Cardiac septum (tissue), 1 donor: ENCODE results near the gene SYCE3. TPM values are rescaled to one million over a fixed set of nuclear protein-coding genes. Genes with fewer than 3 reads are reported as not detected.
"Not testable (repeated sequence)": the region's sequence is repeated elsewhere in the genome, so short reads cannot be mapped to it uniquely, and the experiment has no call there.

ENCODE experiments used
- DNase-seq: peaks from one replicate; pipeline ENCODE4 v3.0.0-alpha.2; 2020; ENCODE audit warnings: low spot score
- intact Hi-C: fragments of 100-400 bp; cut with DNase I; formaldehyde crosslinking; loops from one replicate; pipeline ENCODE4 v1.14.0; 2022
- total RNA-seq: library from RNA; stranded (reverse); fragmentation: NEBNext Ultra II Directional; extraction: Animal tissue kit (Norgen Biotek cat#: 25700); gene quantifications from one replicate; pipeline ENCODE4 v1.2.1, GENCODE V29; 2021
- donor health status: DM: no; HTN: no; CAD: no.

The SYCE3 gene
- total RNA-seq, 1 donor from 2014 or later: not detected

GRCh38 chr22:50526108-50526833 is 36.4 kb downstream of the SYCE3 start:
- intact Hi-C loops: loop anchor here (5.0 kb wide), 2 partner anchors 36 to 56 kb away; partner anchors contain the start of genes CHKB and SYCE3
- peak; percentile 93 for DNase-seq

DNA sequence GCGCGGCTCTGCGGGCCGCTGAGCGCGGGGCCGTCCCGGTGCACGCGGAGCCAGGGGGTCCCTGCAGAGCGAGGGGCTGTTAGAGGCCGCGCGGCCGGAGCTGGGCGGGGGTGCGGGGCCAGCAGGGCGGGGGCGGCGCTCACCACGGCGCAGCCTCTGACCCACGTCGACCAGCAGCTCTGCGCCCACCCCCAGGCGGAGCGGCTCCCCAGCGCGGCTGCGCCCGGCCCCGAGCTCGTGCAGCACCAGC is 36.9 kb downstream of the SYCE3 start:
- intact Hi-C loops: loop anchor here (5.0 kb wide), 2 partner anchors 37 to 57 kb away; partner anchors contain the start of genes CHKB and SYCE3
- no peak for DNase-seq

DNA sequence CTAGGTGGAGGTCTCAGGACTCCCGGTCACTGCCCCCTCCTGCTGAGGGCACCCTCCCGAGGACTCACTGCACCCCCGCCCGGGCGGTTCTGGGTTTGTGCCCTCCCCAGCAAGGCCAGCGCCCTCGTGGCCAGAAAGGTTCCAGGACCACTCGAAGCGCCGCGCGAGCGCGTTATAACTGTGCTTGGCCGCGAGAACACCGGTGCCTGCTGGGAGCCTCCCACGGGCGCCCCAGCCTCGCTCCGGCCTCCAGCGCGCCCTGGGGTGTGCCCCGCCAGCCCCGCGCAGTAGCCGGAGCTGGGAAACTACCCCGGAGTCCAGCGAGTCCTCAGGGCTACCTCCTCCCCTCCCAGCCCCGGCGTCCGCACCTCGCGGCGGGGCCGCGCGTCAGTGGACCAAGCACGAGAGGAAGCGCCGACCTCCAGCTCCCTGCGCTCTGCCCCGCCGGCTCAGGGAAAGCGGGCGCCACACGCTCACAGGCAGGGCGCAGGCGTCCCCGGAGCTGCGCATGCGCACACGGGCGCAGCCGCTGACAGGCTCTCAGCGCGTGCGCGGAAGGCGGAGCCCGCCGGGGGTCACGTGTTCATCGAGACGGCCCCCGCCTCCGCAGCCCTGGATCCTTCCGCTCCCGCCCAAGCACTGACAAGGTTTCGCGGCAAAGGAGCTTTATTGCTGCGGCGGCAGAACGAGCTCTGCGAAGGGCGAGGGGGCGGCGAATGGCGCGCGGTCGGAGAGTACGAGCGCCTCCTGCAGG is 37.4 kb downstream of the SYCE3 start, which contains the start of gene SCO2:
Gene SCO2, minus strand, starts transcription at position 495 of the 754 bp plus-strand sequence. CDS start 1,187 bp downstream, outside the sequence.
- DNase-seq: peak; percentile 97
- intact Hi-C loops: loop anchor here (5.0 kb wide), 2 partner anchors 37 to 57 kb away; partner anchors contain the start of genes CHKB and SYCE3

GRCh38 chr22:50524676-50525103 is 38.0 kb downstream of the SYCE3 start:
- intact Hi-C loops: loop anchor here (5.0 kb wide), 2 partner anchors 38 to 58 kb away; partner anchors contain the start of genes CHKB and SYCE3
- DNase-seq: no peak

DNA sequence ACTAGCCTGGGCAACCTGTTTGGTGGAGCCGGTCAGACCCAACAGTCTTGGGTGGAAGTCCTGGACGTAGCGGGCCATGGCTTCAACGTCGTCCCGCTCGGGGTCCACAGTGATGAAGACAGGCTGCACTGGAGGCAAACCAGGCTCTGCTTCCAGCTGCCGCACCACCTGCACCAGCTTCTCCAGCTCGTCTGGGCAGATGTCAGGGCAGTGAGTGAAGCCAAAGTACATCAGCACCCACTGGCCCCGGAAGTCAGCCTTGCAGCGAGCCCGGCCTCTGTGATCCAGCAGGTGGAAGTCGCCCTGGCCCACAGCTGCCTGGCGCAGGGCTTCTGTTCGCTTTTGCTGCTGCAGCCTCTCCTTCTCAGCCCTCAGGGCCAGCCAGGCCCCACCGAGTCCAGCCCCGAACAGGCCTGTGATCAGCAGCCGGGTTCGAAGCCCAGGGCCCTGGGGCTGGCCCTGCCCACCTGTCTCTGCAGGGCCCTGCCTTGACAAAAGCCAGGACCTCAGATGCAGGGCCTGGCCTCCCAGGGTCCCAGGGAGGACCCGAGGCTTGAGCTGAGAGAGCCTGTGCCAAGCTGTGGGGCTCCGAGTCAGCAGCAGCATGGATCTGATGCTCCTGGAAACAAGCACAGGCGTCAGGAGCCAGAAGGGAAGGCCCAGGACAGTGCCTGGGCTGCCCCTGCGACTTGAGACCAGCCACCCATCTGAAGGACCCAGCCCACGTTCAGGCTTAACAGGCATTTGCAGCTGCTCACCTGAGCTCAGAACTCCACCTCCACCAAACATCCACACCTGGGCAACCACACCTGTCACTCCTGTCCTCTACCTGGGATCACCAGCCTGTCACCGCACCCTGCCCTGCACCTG is 38.7 kb downstream of the SYCE3 start:
- DNase-seq: no peak
- intact Hi-C loops: no loop called here

GRCh38 chr22:50523458-50523805 is 39.3 kb downstream of the SYCE3 start:
- intact Hi-C loops: no loop called here
- DNase-seq: no peak

DNA sequence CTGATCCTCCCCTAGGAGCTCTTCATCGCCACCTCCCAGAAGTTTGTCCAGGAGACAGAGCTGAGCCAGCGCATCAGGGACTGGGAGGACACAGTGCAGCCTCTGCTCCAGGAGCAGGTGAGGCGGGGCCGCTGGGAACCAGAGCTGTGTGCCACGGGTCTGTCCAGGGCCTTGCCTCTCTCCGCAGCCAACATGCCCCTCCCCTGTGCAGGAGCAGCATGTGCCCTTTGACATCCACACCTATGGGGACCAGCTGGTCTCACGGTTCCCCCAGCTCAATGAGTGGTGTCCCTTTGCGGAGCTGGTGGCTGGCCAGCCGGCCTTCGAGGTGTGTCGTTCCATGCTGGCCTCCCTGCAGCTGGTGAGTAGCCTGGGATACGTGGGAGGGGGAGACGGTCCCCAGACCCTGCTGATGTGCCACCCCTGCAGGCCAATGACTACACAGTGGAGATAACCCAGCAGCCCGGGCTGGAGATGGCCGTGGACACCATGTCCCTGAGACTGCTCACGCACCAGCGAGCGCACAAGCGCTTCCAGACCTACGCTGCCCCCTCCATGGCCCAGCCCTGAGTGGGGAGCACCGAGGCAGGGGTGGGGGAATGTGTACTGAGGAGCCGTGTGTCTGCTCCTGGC is 39.8 kb downstream of the SYCE3 start:
- no peak for DNase-seq
- intact Hi-C loops: no loop called here

GRCh38 chr22:50522208-50522805 is 40.4 kb downstream of the SYCE3 start:
- no peak for DNase-seq
- intact Hi-C loops: no loop called here

GRCh38 chr22:50521710-50522109 is 41.0 kb downstream of the SYCE3 start:
- intact Hi-C loops: no loop called here
- no peak for DNase-seq

- intact Hi-C loops: no loop called here
Observed at GRCh38 chr22:50520826-50521453, 41.8 kb downstream of the SYCE3 start.

GRCh38 chr22:50520184-50520583 is 42.5 kb downstream of the SYCE3 start:
- intact Hi-C loops, DNase-seq: not testable (repeated sequence)

More at GRCh38 chr22:50520826-50521453, 41.8 kb downstream of the SYCE3 start:
- no peak for DNase-seq

GRCh38 chr22:50519151-50519550 is 43.6 kb downstream of the SYCE3 start:
- intact Hi-C loops: no loop called here
- no peak for DNase-seq

GRCh38 chr22:50518606-50519005 is 44.1 kb downstream of the SYCE3 start:
- no peak for DNase-seq
- intact Hi-C loops: no loop called here

DNA sequence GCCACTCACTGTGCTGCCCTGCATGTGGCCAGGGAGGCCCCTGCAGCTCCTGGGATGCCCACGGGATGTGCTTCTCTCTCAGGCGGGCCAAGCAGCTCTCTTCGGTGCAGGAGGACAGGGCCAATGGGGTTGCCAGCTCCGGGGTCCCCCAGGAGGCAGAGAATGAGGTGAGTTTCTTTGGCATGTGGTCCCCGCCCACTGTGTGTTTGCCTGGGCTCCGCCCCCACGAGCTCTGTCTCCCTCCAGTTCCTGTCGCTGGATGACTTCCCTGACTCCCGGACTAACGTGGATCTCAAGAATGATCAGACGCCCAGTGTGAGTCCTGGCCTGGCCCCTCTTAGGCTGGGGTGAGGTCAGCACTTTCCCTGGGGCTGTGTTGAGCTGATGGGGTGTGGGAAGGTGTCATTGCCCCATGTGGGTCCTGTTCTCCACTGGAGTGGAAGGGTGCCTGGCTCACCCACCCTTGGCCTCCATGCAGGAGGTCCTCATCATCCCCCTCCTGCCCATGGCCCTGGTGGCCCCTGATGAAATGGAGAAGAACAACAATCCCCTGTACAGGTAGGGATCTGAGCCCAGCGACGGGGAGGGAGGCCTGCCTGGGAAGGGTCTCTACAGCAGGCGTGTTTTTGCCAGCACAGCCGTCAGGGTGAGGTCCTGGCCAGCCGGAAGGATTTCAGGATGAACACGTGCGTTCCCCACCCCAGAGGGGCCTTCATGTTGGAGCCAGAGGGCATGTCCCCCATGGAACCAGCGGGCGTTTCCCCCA is 45.0 kb downstream of the SYCE3 start:
- DNase-seq: no peak
- intact Hi-C loops: no loop called here

DNA sequence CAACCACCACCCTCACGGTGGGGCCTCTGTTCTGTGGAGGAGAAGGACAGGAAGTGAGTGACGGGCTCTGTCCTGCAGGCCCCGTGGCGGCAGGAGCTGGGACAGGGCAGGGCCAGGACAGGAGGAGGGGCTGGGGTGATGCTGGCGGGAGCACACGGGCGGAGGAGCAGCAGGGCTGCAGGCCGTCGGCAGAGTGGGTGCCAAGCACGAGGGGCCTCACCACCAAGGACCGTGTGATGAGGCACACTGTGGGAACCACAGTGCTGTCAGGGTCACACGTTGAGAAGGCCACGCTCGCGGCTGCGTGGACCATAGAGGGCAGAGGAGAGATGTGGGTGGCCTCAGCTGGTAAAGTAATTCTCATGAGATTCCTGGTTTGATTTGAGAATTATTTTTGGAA is 45.8 kb downstream of the SYCE3 start:
- intact Hi-C loops: no loop called here
- no peak for DNase-seq

GRCh38 chr22:50516068-50516467 is 46.7 kb downstream of the SYCE3 start:
- intact Hi-C loops: no loop called here
- no peak for DNase-seq

DNA sequence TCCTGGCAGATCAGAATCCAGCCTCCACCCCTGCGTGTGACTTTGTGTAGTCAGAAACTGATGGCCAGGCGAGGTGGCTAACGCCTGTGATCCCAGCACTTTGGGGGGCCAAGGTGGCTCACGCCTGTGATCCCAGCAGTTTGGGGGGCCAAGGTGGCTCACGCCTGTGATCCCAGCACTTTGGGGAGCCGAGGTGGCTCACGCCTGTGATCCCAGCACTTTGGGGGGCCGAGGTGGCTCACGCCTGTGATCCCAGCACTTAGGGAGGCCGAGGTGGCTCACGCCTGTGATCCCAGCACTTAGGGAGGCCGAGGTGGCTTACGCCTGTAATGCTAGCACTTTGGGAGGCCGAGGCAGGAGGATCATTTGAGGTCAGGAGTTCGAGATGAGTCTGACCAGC is 49.5 kb downstream of the SYCE3 start:
- intact Hi-C loops: no loop called here
- DNase-seq: no peak

- DNase-seq: no peak
- intact Hi-C loops: loop anchor here (10.0 kb wide), 1 partner anchor 264 kb away; the partner anchor contains the start of gene TUBGCP6
Observed at GRCh38 chr22:50508897-50509296, 53.8 kb downstream of the SYCE3 start.
